ENCODE data around the gene KRTAP10-9.
"Not testable (repeated sequence)": the region's sequence is repeated elsewhere in the genome, so short reads cannot be mapped to it uniquely, and the experiment has no call there.

Gene KRTAP10-9

GRCh38 chr21:44595524-44595923 lies 31.4 kb upstream of the KRTAP10-9 start:
- no peak for DNase-seq (ENCODE audit: low spot score)

GRCh38 chr21:44596068-44596725 lies 30.7 kb upstream of the KRTAP10-9 start:
- DNase-seq (ENCODE audit: low spot score), result no peak

GRCh38 chr21:44598061-44598460 lies 28.8 kb upstream of the KRTAP10-9 start:
- no peak for DNase-seq (ENCODE audit: low spot score)

GRCh38 chr21:44599264-44600029 lies 27.4 kb upstream of the KRTAP10-9 start:
- DNase-seq (ENCODE audit: low spot score), result no peak

GRCh38 chr21:44600118-44600978 lies 26.5 kb upstream of the KRTAP10-9 start, which contains the start of gene KRTAP10-7:
TSS of gene KRTAP10-7 (plus strand) at chr21:44600597. CDS start at chr21:44600622, 25 bp downstream.
- not testable (repeated sequence) for DNase-seq (ENCODE audit: low spot score)

- DNase-seq (ENCODE audit: low spot score), result not testable (repeated sequence)
These were observed 25.8 kb upstream of the KRTAP10-9 start for GRCh38 chr21:44601091-44601490.

GRCh38 chr21:44601596-44602462 lies 25.1 kb upstream of the KRTAP10-9 start:
- no peak for DNase-seq (ENCODE audit: low spot score)

- DNase-seq (ENCODE audit: low spot score), result no peak
These were observed 24.4 kb upstream of the KRTAP10-9 start for GRCh38 chr21:44602463-44602850.

- no peak for DNase-seq (ENCODE audit: low spot score)
These were observed 23.6 kb upstream of the KRTAP10-9 start for GRCh38 chr21:44603109-44603875.

GRCh38 chr21:44603911-44604310 lies 23.0 kb upstream of the KRTAP10-9 start:
- no peak for DNase-seq (ENCODE audit: low spot score)

- no peak for DNase-seq (ENCODE audit: low spot score)
These were observed 20.4 kb upstream of the KRTAP10-9 start for GRCh38 chr21:44606495-44606894.

GRCh38 chr21:44609193-44609592 lies 17.7 kb upstream of the KRTAP10-9 start:
- DNase-seq (ENCODE audit: low spot score), result no peak

- not testable (repeated sequence) for DNase-seq (ENCODE audit: low spot score)
These were observed 16.6 kb upstream of the KRTAP10-9 start for GRCh38 chr21:44610157-44610843.

GRCh38 chr21:44611551-44611950 lies 15.3 kb upstream of the KRTAP10-9 start:
- no peak for DNase-seq (ENCODE audit: low spot score)

- DNase-seq (ENCODE audit: low spot score), result no peak
These were observed 14.8 kb upstream of the KRTAP10-9 start, which contains the start of gene KRTAP10-8 for GRCh38 chr21:44612029-44612486. TSS of gene KRTAP10-8 (plus strand) at chr21:44612079. CDS start at chr21:44612101, 22 bp downstream.

- DNase-seq (ENCODE audit: low spot score), result no peak
These were observed 14.1 kb upstream of the KRTAP10-9 start for GRCh38 chr21:44612669-44613229.

- DNase-seq (ENCODE audit: low spot score), result no peak
These were observed 13.3 kb upstream of the KRTAP10-9 start for GRCh38 chr21:44613386-44614155.

- DNase-seq (ENCODE audit: low spot score), result no peak
These were observed 12.7 kb upstream of the KRTAP10-9 start for GRCh38 chr21:44614161-44614631.

Measured in activated CD4-positive, alpha-beta T cell treated with anti-CD3 and anti-CD28 coated beads, Interleukin-2, Interleukin-4, amounts not matched to agents 100 ng/mL and 50 ng/mL, durations not matched to agents 16 hours and 8 hours (primary cell).